Fibroblast of skin of left biceps (primary cell): ENCODE data around the gene GYS1.

Experiments used
- DNase-seq, 2 experiments: peaks; one replicate each; pipeline ENCODE4 v3.0.0-alpha.2; 2013; ENCODE audit warnings: low read depth in 2 of 2

GYS1 gene

GRCh38 chr19:48963371-48964204 is 29.5 kb downstream of the GYS1 start:
- DNase-seq: no peak

DNA sequence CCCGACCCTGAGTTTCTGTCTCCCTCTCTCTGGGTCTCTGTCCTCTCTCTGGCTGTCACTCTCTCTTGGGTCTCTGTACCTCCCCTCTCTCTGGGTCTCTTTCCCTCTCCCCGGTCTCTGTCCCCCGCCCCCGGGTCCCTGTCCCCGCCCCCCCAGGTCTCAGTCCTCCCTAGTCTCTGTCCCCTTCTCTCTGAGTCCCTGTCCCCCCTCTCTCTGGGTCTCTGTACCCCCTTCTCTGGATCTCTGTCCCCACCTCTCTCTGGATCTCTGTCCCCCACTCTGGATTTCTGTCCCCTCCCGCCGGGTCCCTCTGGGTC is 30.3 kb downstream of the GYS1 start:
- DNase-seq: no peak

- no peak for DNase-seq
Observed at GRCh38 chr19:48962029-48962848, 30.9 kb downstream of the GYS1 start.

DNA sequence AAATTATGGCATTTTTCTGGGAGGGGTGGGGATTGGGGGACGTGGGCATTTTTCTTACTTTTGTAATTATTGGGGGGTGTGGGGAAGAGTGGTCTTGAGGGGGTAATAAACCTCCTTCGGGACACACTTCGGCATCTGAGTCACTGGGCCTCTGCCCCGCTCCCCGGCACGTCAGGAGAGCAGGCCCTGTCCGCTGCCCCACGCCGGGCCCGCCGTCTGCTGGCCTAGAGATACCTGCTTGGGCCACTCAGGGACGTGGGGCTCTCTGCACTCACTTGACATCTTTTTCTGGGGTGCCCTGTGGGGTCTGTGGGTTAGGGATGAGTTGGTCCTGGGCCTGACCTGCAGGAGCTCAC is 31.5 kb downstream of the GYS1 start:
- no peak for DNase-seq

- no peak for DNase-seq
Observed at GRCh38 chr19:48961051-48961649, 32.0 kb downstream of the GYS1 start.

- DNase-seq: no peak
Observed at GRCh38 chr19:48959341-48960239, 33.5 kb downstream of the GYS1 start.

DNA sequence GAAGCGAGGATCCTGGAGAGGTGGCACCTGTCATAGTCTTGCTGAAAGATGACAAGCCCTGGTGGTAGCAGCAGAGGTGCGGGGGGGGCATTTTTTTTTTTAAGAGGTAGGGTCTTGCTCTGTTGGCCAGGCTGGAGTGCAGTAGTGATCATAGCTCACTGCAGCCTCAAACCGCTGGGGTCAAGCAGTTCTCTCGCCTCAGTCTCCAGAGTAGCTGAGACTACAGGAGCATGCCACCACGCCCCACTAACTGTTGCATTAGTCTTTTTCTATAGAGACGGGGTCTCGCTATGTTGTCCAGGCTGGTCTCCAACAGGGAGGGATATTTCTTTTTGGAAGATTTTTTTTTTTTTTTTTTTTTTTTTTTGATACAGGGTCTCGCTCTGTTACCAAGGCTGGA is 35.1 kb downstream of the GYS1 start:
- DNase-seq: no peak

DNA sequence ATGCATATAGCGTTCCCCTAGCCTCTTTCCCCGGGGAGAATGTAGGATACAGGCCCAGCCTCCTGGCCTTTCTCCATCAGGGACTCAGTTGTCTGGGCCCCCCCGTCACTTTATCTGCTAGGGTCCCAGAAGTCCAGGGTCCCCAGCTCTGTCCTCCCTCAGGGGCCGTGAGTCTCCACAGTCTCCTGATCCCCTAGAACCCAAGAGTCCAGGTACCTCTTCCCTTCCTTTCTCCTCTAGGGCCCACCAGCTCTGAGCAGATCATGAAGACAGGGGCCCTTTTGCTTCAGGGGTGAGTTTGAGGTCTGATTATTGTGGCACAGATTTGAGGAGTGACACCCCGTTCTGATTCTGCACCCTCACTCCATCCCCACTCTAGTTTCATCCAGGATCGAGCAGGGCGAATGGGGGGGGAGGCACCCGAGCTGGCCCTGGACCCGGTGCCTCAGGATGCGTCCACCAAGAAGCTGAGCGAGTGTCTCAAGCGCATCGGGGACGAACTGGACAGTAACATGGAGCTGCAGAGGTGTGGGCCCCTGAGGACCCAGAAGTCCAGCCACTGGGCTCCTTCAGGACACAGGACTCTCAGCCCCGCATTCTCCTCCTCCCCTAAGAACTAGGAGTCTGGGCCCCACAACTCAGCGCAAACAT is 37.7 kb downstream of the GYS1 start:
- DNase-seq: no peak

DNA sequence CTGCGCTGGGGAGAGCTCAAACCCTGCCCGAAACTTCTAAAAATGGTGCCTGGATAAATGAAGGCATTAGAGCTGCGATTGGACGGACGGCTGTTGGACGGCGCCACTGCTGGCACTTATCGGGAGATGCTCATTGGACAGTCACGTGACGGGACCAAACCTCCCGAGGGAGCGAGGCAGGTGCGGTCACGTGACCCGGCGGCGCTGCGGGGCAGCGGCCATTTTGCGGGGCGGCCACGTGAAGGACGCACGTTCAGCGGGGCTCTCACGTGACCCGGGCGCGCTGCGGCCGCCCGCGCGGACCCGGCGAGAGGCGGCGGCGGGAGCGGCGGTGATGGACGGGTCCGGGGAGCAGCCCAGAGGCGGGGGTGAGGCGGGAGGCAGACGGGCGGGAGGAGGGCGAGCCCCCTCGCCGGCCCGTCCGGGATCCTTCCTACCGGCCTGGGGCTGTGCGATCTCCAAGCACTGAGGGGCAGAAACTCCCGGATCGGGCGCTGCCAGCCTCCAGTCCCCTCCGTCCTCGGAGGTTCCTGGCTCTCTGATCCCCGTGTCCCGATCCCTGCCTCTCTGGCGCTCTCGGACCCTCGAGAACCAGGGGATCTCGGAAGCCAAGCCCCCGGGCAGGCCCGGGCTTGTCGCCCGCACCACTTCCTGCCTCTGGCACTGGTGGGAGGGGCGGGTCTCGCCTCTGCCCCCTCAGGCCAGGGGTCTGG is 38.4 kb downstream of the GYS1 start, which contains the start of gene BAX:
TSS of gene BAX (plus strand) at position 281 of the 713 bp plus-strand sequence. CDS start at position 335, 54 bp downstream.
- peak; percentile 86 to 88 for DNase-seq

DNA sequence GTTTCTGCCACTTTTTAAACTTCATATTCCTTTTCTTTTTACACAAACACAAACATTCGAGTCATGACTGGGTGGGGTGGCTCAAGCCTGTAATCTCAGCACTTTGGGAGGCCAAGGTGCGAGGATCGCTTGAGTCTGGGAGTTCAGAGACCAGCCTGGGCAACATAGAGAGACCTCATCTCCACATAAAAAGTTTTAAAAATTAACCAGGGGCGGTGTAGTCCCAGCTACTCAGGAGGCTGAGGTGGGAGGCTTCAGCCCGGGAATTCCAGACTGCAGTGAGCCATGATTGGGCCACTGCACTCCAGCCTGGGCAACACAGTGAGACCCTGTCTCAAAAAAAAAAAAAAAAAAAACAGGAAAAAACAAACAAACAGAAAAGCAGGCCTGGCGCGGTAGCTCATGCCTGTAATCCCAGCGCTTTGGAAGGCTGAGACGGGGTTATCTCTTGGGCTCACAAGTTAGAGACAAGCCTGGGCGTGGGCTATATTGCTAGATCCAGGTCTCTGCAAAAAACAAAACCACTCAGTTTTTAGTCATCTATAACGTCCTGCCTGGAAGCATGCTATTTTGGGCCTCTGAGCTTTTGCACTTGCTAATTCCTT is 39.0 kb downstream of the GYS1 start:
- no peak for DNase-seq

GRCh38 chr19:48953141-48953540 is 40.0 kb downstream of the GYS1 start:
- no peak for DNase-seq

- DNase-seq: no peak
Observed at GRCh38 chr19:48950830-48951519, 42.1 kb downstream of the GYS1 start.

DNA sequence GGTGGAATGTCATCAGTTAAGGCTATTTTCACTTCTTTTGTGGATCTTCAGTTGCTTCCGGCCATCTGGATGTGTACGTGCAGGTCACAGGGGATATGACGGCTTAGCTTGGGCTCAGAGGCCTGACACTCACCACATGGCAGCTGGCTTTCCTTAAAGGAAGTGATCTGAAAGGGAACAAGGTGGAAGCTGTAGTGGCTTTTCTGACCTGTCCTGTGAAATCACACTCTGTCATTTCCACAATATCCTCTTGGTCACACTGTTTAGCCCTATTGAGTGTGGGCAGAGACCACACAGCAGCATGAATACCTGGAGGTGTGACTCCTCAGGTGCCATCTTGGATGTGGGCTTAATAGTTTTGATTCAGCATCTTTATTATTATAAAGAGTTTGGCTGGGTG is 43.0 kb downstream of the GYS1 start:
- DNase-seq: no peak

GRCh38 chr19:48947258-48947542 is 45.9 kb downstream of the GYS1 start:
- no peak for DNase-seq

DNA sequence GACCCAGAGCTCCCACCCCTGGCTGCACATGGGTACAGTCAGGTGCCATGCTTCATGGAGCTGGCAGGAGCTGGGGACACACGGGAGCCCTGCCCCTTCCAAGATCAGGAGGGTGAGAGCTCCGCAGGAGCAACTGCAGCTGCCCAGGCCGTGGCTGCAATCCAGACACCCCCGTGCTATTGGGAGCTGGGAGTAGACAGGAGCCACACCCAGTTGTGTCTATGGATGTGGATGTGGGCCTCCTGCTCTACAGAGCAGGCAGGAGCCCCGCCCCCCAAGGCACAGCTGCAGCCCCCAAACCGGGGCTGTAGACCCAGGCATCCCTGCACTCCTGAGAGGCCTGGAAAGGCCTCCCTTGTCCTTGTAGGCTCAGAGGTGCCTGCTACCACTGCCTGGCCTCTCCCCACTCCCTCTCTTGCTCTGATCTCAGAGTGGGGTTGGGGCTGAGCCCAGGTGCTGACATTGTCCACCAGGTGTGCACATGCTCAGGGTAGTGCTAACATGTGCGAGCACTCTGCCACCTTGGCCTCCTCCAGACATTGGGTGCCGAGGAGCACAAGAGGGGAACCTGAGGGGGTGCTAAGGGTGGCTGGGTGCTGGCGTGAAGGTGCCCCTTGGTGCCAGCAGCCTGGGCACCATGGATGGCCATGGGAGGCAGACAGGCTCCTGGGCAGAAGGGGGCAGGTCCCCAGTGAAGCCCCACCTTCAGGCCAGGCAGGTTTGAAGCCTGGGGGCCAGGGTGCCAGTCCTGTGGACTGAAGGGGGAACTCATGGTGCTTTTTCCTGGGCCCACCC is 46.4 kb downstream of the GYS1 start:
- no peak for DNase-seq

GRCh38 chr19:48945817-48946216 is 47.3 kb downstream of the GYS1 start:
- no peak for DNase-seq

DNA sequence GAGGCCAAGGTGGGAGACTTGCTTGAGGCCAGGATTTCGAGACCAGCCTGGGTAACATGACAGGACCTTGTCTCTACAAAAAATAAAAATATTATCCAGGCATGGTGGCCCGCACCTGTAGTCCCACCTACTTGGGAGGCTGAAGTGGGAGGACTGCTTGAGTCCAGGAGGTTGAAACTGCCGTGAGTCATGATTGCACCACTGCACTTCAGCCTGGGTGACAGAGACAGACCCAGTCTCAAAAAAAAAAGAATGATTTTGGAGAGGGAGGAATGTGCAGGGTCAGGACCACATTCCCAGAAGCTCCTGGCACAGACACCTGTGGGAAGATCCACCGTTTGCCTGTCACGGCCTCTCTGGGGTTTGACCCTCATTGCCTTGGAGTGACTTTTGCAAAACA is 47.7 kb downstream of the GYS1 start:
- no peak for DNase-seq

DNA sequence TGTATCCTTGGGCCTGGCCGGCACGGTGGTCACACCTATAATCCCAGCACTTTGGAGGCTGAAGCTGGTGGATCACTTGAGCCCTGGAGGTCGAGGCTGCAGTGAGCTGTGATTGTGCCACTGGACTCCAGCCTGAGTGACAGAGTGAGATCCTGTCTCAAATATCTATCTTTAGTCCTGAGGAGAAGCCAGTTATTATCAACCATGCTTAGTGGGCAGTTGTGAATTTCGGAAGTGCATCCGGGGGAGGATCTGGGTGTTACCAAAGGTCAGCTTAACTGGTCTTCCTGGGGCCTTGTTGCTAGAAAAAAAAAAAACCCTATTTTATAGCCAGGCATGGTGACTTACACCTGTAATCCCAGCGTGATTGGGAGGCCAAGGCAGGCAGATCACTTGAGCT is 50.0 kb downstream of the GYS1 start:
- no peak for DNase-seq

GRCh38 chr19:48940902-48941301 is 52.2 kb downstream of the GYS1 start:
- DNase-seq: no peak
